ENCODE measurements around the gene FLVCR2.
"Not testable (repeated sequence)": the region's sequence is repeated elsewhere in the genome, so short reads cannot be mapped to it uniquely, and the experiment has no call there.

The FLVCR2 gene

GRCh38 chr14:75673345-75674035, 95.1 kb downstream of the FLVCR2 start:
- no peak for DNase-seq

GRCh38 chr14:75675265-75675960, 97.0 kb downstream of the FLVCR2 start:
- no peak for DNase-seq

- no peak for DNase-seq
These were observed 107.5 kb downstream of the FLVCR2 start for GRCh38 chr14:75685910-75686309.

- DNase-seq = no peak
These were observed 110.6 kb downstream of the FLVCR2 start for GRCh38 chr14:75689012-75689411.

GRCh38 chr14:75690010-75690409, 111.6 kb downstream of the FLVCR2 start:
- no peak for DNase-seq

GRCh38 chr14:75695025-75695424, 116.6 kb downstream of the FLVCR2 start:
- DNase-seq = not testable (repeated sequence)

GRCh38 chr14:75697386-75697785, 119.0 kb downstream of the FLVCR2 start:
- DNase-seq = no peak

All from NCI-H146 (cell line).